Epithelial cell of esophagus (primary cell): ENCODE measurements around the gene NRROS.
A peak's percentile ranks its signal among the peaks of the same experiment; 100 is the strongest.

ENCODE experiments used
- DNase-seq: peaks from one replicate; pipeline ENCODE4 v3.0.0; 2010; ENCODE audit warnings: low read depth
- H3K4me3 ChIP-seq: 2 replicates; pipeline ENCODE4 v1.5.1; 2011; ENCODE audit warnings: mild to moderate bottlenecking, low read length, control low read depth
- TF ChIP-seq, protein P1 (sequence below): IDR thresholded peaks from 2 replicates; pipeline ENCODE4 v1.5.1; 2011; ENCODE audit warnings: low read depth, mild to moderate bottlenecking, low read length, control low read depth, inconsistent platforms; ENCODE audit not compliant: insufficient read depth; ENCODE audit errors: missing control alignments

The NRROS gene

GRCh38 chr3:196667056-196667825 lies 27.7 kb downstream of the NRROS start:
- TF ChIP-seq, protein P1, sequence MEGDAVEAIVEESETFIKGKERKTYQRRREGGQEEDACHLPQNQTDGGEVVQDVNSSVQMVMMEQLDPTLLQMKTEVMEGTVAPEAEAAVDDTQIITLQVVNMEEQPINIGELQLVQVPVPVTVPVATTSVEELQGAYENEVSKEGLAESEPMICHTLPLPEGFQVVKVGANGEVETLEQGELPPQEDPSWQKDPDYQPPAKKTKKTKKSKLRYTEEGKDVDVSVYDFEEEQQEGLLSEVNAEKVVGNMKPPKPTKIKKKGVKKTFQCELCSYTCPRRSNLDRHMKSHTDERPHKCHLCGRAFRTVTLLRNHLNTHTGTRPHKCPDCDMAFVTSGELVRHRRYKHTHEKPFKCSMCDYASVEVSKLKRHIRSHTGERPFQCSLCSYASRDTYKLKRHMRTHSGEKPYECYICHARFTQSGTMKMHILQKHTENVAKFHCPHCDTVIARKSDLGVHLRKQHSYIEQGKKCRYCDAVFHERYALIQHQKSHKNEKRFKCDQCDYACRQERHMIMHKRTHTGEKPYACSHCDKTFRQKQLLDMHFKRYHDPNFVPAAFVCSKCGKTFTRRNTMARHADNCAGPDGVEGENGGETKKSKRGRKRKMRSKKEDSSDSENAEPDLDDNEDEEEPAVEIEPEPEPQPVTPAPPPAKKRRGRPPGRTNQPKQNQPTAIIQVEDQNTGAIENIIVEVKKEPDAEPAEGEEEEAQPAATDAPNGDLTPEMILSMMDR, result no peak
- no peak overlapping the region for H3K4me3 ChIP-seq
- no peak for DNase-seq

- DNase-seq, result no peak
- no peak overlapping the region for H3K4me3 ChIP-seq
- TF ChIP-seq, protein P1, result no peak
Observed at GRCh38 chr3:196670339-196670738, 30.8 kb downstream of the NRROS start.

DNA sequence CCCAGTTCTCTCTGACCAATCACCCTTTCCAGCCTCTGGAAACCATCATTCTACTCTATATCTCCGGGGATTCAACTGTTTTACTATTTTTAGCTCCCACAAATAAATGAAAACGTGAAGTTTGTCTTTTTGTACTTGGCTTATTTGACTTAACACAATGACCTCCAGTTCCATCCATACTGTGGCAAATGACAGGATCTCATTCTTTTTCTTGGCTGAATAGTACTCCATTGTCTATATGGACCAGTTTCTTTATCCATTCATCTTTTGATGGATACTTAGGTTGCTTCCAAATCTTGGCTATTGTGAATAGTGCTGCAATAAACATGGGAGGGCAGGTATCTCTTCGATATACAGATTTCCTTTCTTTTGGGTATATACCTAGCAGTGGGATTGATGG lies 34.1 kb downstream of the NRROS start:
- TF ChIP-seq, protein P1, result no peak
- DNase-seq, result no peak
- no peak overlapping the region for H3K4me3 ChIP-seq

DNA sequence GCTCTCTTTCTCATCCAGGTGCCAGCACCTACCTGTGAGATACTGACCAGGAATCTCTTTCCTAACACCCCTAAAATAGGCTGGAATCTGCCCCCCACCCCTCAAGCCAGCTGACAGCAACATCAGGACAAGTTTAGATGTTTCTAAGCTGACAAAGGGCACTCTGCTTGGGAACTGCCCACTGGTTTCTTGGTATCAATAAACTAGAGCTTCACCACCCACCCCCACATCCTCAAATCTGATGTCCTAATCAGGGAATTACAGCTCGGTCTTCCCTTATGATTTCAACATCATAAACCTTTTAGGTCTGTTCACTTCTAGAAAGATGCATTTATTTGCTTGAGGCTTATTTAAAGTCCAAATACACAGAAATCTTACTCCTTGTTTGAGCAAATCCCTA lies 37.9 kb downstream of the NRROS start:
- H3K4me3 ChIP-seq, result no peak overlapping the region
- no peak for DNase-seq
- TF ChIP-seq, protein P1, result no peak

DNA sequence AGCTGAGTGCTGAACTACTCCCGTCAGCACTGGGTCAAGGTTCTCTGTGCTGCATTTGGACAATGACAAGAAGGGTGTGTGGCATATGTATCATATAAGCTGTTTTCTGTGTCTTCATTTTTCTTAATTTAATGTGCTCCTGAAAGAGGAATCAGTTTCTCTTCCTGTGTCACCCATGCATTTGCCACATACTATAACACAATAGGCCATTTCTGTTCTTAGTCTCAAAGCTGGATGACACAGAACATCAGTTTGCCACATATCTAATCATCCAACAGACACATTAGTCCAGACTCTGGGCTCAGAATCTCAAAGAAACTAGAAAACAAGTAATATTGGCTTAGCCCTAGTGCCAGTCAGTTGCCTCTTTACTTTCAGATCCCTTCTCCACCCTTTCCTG lies 38.4 kb downstream of the NRROS start:
- no peak for DNase-seq
- TF ChIP-seq, protein P1, result no peak
- H3K4me3 ChIP-seq, result no peak overlapping the region

GRCh38 chr3:196684548-196685407 lies 45.3 kb downstream of the NRROS start:
- DNase-seq, result peak; percentile 53
- H3K4me3 ChIP-seq, result no peak overlapping the region
- TF ChIP-seq, protein P1, result peak; percentile 84
